ENCODE data around the gene LYRM4. TPM values are rescaled to one million over a fixed set of nuclear protein-coding genes. Genes with fewer than 3 reads are reported as not detected.
A peak's percentile ranks its signal among the peaks of the same experiment; 100 is the strongest.

Gene LYRM4
- total and polyA plus RNA-seq, 2 donors (not counting 1 experiment from before 2014, with no cell fraction given): 14.5 to 31.9 TPM

DNA sequence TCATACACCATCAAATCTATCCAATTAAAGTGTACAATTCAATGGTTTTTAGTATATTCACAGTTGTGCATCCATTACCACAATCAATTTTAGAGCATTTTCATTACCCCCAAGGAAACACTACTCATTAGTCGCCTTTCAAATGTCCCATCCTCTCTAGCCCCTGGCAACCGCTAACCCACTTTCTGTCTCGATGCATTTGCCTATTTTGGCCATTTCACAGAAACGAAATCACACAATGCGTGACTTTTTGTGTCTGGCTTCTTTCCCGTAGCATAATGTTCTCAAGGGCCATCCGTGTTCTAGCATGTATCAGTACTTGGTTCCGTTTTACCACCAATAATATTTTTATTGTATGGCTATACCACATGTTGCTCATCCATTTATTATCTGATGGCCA is 123.9 kb downstream of the LYRM4 start:
- H2AFZ ChIP-seq (ENCODE audit: low read length): no peak overlapping the region
- H3K4me2 ChIP-seq (ENCODE audit: extremely low read depth, insufficient read depth, low read length): no peak overlapping the region
- no peak overlapping the region for H3K27ac ChIP-seq (ENCODE audit: insufficient read depth, low read length)
- peaks cover 5% of the 10 kb centered on the region for H3K4me1 ChIP-seq (ENCODE audit: control insufficient read depth, extremely low read depth, insufficient read depth, low read length)
- no peak for DNase-seq (ENCODE audit: low read depth in 2 of 2)
- no peaks in the 10 kb centered on the region for H4K20me1 ChIP-seq (ENCODE audit: control insufficient read depth, extremely low read depth, insufficient read depth, low read length)
- H3K9me3 ChIP-seq (ENCODE audit: control insufficient read depth, insufficient read depth, low read depth, low read length): no peaks in the 10 kb centered on the region
- no peaks in the 10 kb centered on the region for H3K79me2 ChIP-seq (ENCODE audit: control insufficient read depth, insufficient read depth, low read length)
- H3K4me3 ChIP-seq (replicated peaks in 1 of 4; ENCODE audit: control extremely low read depth in 1 of 4, insufficient read depth in 1 of 4, low read depth in 3 of 4, low read length in 4 of 4): no peak overlapping the region
- no peak for TF ChIP-seq CTCF (conservative IDR thresholded peaks at IDR 0.05 in 1 of 2, IDR thresholded peaks at IDR 0.05 in 1 of 2; ENCODE audit: low read depth in 1 of 2, low read length in 2 of 2)
- H3K36me3 ChIP-seq (ENCODE audit: control insufficient read depth, insufficient read depth, low read length): no peaks in the 10 kb centered on the region
- H3K27me3 ChIP-seq (ENCODE audit: control insufficient read depth, insufficient read depth, low read length): no peaks in the 10 kb centered on the region
- no peak overlapping the region for H3K9ac ChIP-seq (ENCODE audit: insufficient read depth, low read length)

DNA sequence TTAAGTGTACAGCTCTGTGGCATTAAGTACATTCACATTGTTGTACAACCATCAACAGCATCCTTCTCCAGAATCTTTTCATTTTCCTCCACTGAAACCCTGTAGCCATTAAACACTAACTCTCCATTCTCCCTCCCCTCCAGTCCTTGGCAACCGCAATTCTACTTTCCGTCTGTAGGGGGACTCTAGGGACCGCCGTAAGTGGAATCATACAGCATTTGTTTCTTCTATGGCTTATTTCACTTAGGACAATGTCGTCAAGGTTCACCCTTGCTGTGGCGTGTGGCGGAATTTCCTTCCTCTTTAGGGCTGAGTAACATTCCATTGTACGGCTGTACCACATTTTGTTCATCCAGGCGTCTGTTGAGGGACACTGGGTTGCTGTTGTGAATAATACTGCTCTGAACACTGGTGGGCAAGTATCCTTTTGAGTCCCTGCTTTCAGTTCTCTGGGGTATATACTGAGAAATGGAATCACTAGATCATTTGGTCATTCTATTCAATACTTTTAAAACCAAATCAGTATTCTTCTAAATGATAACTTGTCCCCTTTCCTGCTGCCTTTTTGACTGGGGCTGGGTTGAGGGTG is 124.9 kb downstream of the LYRM4 start:
- DNase-seq (ENCODE audit: low read depth in 2 of 2): peak; percentile 23 to 28
- H3K9me3 ChIP-seq (ENCODE audit: control insufficient read depth, insufficient read depth, low read depth, low read length): no peaks in the 10 kb centered on the region
- H4K20me1 ChIP-seq (ENCODE audit: control insufficient read depth, extremely low read depth, insufficient read depth, low read length): no peaks in the 10 kb centered on the region
- no peak overlapping the region for H3K4me2 ChIP-seq (ENCODE audit: extremely low read depth, insufficient read depth, low read length)
- H3K9ac ChIP-seq (ENCODE audit: insufficient read depth, low read length): no peak overlapping the region
- H2AFZ ChIP-seq (ENCODE audit: low read length): no peak overlapping the region
- TF ChIP-seq EZH2 (IDR thresholded peaks at IDR 0.05; ENCODE audit: low read length, missing control alignments): no peak
- TF ChIP-seq CTCF (conservative IDR thresholded peaks at IDR 0.05 in 1 of 2, IDR thresholded peaks at IDR 0.05 in 1 of 2; ENCODE audit: low read depth in 1 of 2, low read length in 2 of 2): peak; percentile 37 to 54
- H3K27ac ChIP-seq (ENCODE audit: insufficient read depth, low read length): no peak overlapping the region
- H3K4me1 ChIP-seq (ENCODE audit: control insufficient read depth, extremely low read depth, insufficient read depth, low read length): peaks cover 5% of the 10 kb centered on the region
- H3K4me3 ChIP-seq (replicated peaks in 1 of 4; ENCODE audit: control extremely low read depth in 1 of 4, insufficient read depth in 1 of 4, low read depth in 3 of 4, low read length in 4 of 4): no peak overlapping the region
- no peaks in the 10 kb centered on the region for H3K79me2 ChIP-seq (ENCODE audit: control insufficient read depth, insufficient read depth, low read length)
- no peaks in the 10 kb centered on the region for H3K36me3 ChIP-seq (ENCODE audit: control insufficient read depth, insufficient read depth, low read length)
- no peaks in the 10 kb centered on the region for H3K27me3 ChIP-seq (ENCODE audit: control insufficient read depth, insufficient read depth, low read length)

GRCh38 chr6:5133943-5134342 is 126.8 kb downstream of the LYRM4 start:
- no peak overlapping the region for H3K27ac ChIP-seq (ENCODE audit: insufficient read depth, low read length)
- H3K27me3 ChIP-seq (ENCODE audit: control insufficient read depth, insufficient read depth, low read length): no peaks in the 10 kb centered on the region
- no peak overlapping the region for H3K4me3 ChIP-seq (replicated peaks in 1 of 4; ENCODE audit: control extremely low read depth in 1 of 4, insufficient read depth in 1 of 4, low read depth in 3 of 4, low read length in 4 of 4)
- H3K79me2 ChIP-seq (ENCODE audit: control insufficient read depth, insufficient read depth, low read length): no peaks in the 10 kb centered on the region
- H3K9ac ChIP-seq (ENCODE audit: insufficient read depth, low read length): no peak overlapping the region
- no peaks in the 10 kb centered on the region for H4K20me1 ChIP-seq (ENCODE audit: control insufficient read depth, extremely low read depth, insufficient read depth, low read length)
- TF ChIP-seq CTCF (conservative IDR thresholded peaks at IDR 0.05 in 1 of 2, IDR thresholded peaks at IDR 0.05 in 1 of 2; ENCODE audit: low read depth in 1 of 2, low read length in 2 of 2) (no peak), EZH2 (IDR thresholded peaks at IDR 0.05; ENCODE audit: low read length, missing control alignments) (no peak)
- no peaks in the 10 kb centered on the region for H3K9me3 ChIP-seq (ENCODE audit: control insufficient read depth, insufficient read depth, low read depth, low read length)
- H3K36me3 ChIP-seq (ENCODE audit: control insufficient read depth, insufficient read depth, low read length): no peaks in the 10 kb centered on the region
- H2AFZ ChIP-seq (ENCODE audit: low read length): no peak overlapping the region
- no peak overlapping the region for H3K4me2 ChIP-seq (ENCODE audit: extremely low read depth, insufficient read depth, low read length)
- H3K4me1 ChIP-seq (ENCODE audit: control insufficient read depth, extremely low read depth, insufficient read depth, low read length): peaks cover 5% of the 10 kb centered on the region
- peak in 1 of 2 donors; percentile 33 for DNase-seq (ENCODE audit: low read depth in 2 of 2)
